ENCODE measurements around the gene UPK1A.

Gene UPK1A

GRCh38 chr19:35645680-35646511, 20.4 kb upstream of the UPK1A start:
- TF ChIP-seq CTCF (IDR thresholded peaks at IDR 0.05), result no peak

- TF ChIP-seq CTCF (IDR thresholded peaks at IDR 0.05), result no peak
These were observed 18.0 kb upstream of the UPK1A start, which contains the start of gene COX6B1 for GRCh38 chr19:35648017-35648961. Gene COX6B1 (plus strand): TSS chr19:35648323. CDS start chr19:35651244, 2,921 bp downstream.

GRCh38 chr19:35650581-35650980, 15.7 kb upstream of the UPK1A start:
- no peak for TF ChIP-seq CTCF (IDR thresholded peaks at IDR 0.05)

GRCh38 chr19:35655600-35655999, 10.7 kb upstream of the UPK1A start:
- TF ChIP-seq CTCF (IDR thresholded peaks at IDR 0.05), result no peak

GRCh38 chr19:35656700-35657099, 9.6 kb upstream of the UPK1A start:
- no peak for TF ChIP-seq CTCF (IDR thresholded peaks at IDR 0.05)

DNA sequence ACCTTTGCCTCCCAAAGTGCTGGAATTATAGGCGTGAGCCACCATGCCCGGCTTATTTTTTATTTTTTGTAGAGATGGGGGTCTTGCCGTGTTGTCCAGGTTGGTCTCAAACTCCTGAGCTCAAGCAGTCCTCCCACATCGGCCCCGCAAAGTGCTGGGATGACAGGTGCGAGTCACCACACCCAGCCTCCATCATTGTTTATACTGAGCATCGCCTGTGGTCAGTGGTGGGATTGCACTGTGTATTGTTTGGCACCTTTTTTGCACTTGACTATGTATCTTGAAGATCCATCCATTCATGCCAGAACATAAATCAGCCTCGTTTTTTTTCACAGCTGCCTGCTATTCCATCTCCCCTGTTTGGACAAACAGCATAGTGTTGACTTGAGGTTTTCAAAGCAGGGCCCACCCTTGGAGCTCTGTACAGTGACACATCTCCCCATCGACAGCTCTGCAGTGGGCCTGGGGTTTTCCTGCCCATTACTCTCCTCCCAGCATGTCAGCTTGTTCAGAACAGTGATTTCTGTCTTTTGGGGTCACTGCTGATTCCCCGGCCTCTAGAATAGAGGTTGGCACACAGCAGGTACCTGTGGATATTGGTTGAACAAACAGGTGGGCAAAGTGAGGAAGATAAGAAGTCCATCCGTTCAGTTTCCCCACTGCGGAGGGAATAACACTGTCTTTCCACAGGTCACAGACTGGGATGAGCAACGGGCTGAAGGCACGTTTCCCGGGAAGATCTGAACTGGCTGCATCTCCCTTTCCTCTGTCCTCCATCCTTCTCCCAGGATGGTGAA, 8.2 kb upstream of the UPK1A start:
- TF ChIP-seq CTCF (IDR thresholded peaks at IDR 0.05), result no peak

- TF ChIP-seq CTCF (IDR thresholded peaks at IDR 0.05), result no peak
These were observed 4.3 kb upstream of the UPK1A start for GRCh38 chr19:35661995-35662340.

Data from LNCAP (cell line).